GM21367 (cell line): Measurements from ENCODE around the gene STK4.

ENCODE experiments used
- ATAC-seq: cut with Tn5 transposase; IDR thresholded peaks from one replicate; pipeline ENCODE4 v1.9.1; 2021; ENCODE audit not compliant: unreplicated experiment

STK4 gene

GRCh38 chr20:44966030-44966961 lies at the start of gene STK4:
STK4 (plus strand) TSS chr20:44966512; CDS start chr20:44966569, 57 bp downstream.
- ATAC-seq, result peak; percentile 48

GRCh38 chr20:44916586-44916985 lies 49.7 kb upstream of the STK4 start:
- no peak for ATAC-seq

- ATAC-seq, result no peak
Observed at GRCh38 chr20:44917399-44917798, 48.9 kb upstream of the STK4 start.

GRCh38 chr20:44918342-44918741 lies 48.0 kb upstream of the STK4 start:
- no peak for ATAC-seq

- ATAC-seq, result no peak
Observed at GRCh38 chr20:44918761-44919160, 47.6 kb upstream of the STK4 start.

- ATAC-seq, result no peak
Observed at GRCh38 chr20:44921447-44921846, 44.9 kb upstream of the STK4 start.

- ATAC-seq, result no peak
Observed at GRCh38 chr20:44924541-44924940, 41.8 kb upstream of the STK4 start.

GRCh38 chr20:44928595-44928994 lies 37.7 kb upstream of the STK4 start:
- no peak for ATAC-seq

GRCh38 chr20:44930517-44931168 lies 35.7 kb upstream of the STK4 start:
- no peak for ATAC-seq

GRCh38 chr20:44931911-44932310 lies 34.4 kb upstream of the STK4 start:
- no peak for ATAC-seq

GRCh38 chr20:44932916-44933315 lies 33.4 kb upstream of the STK4 start:
- ATAC-seq, result no peak

- ATAC-seq, result no peak
Observed at GRCh38 chr20:44936510-44936909, 29.8 kb upstream of the STK4 start.

- ATAC-seq, result no peak
Observed at GRCh38 chr20:44938637-44939036, 27.7 kb upstream of the STK4 start.

GRCh38 chr20:44941120-44941691 lies 25.1 kb upstream of the STK4 start:
- ATAC-seq, result no peak

GRCh38 chr20:44942264-44942973 lies 23.9 kb upstream of the STK4 start:
- ATAC-seq, result no peak

- no peak for ATAC-seq
Observed at GRCh38 chr20:44943828-44944227, 22.5 kb upstream of the STK4 start.

- no peak for ATAC-seq
Observed at GRCh38 chr20:44945261-44945660, 21.1 kb upstream of the STK4 start.

GRCh38 chr20:44946271-44946852 lies 19.9 kb upstream of the STK4 start:
- ATAC-seq, result no peak

- ATAC-seq, result no peak
Observed at GRCh38 chr20:44948107-44948506, 18.2 kb upstream of the STK4 start.

- ATAC-seq, result no peak
Observed at GRCh38 chr20:44948513-44948912, 17.8 kb upstream of the STK4 start.

- no peak for ATAC-seq
Observed at GRCh38 chr20:44950368-44950767, 15.9 kb upstream of the STK4 start.
